B cell (primary cell): ENCODE data around the gene HS3ST5. TPM values are rescaled to one million over a fixed set of nuclear protein-coding genes. Genes with fewer than 3 reads are reported as not detected.
"Not testable (repeated sequence)": the region's sequence is repeated elsewhere in the genome, so short reads cannot be mapped to it uniquely, and the experiment has no call there.

Source experiments
- ATAC-seq: fragments of 200-7000 bp; cut with Tn5 transposase; one replicate; pipeline ENCODE4 v1.10.0; 2021; ENCODE audit warnings: low read depth, mild to moderate bottlenecking, moderate number of reproducible peaks, moderate library complexity
- CTCF ChIA-PET: fragments of 350-600 bp; sonication (Branson Sonifier 250); formaldehyde crosslinking; loops from one replicate; lab custom pipeline; 2021; ENCODE audit warnings: antibody characterized with exemption, inconsistent platforms; lab: Charles Lee
- POLR2A ChIA-PET: fragments of 350-600 bp; sonication (Branson Sonifier 250); formaldehyde crosslinking; loops from one replicate; lab custom pipeline; 2021; ENCODE audit warnings: antibody characterized with exemption; lab: Charles Lee
- DNase-seq: peaks from one replicate; pipeline ENCODE4 v3.0.0; 2013
- H2AFZ ChIP-seq: 2 replicates; pipeline ENCODE4 v1.6.1; 2012; ENCODE audit warnings: mild to moderate bottlenecking, low read depth, low read length; ENCODE audit not compliant: insufficient read depth, poor library complexity, severe bottlenecking
- H3K27ac ChIP-seq, 2 donors: 1 replicate in 1 of 2; 2 replicates in 1 of 2; pipeline ENCODE4 v1.5.1; 2012 to 2013; ENCODE audit warnings: low read length in 2 of 2, mild to moderate bottlenecking in 2 of 2, moderate library complexity in 1 of 2
- H3K27me3 ChIP-seq, 4 experiments: fragments of 200-600 bp in 1 of 4; sonication (generic) in 1 of 4; replicated peaks in 1 of 4; 1 replicate in 2 of 4; 2 replicates in 2 of 4; pipeline versions ENCODE4 v1.6.1 to v1.7.0; 2013 to 2016; ENCODE audit warnings: low read length in 3 of 4, mild to moderate bottlenecking in 2 of 4, mixed read lengths in 1 of 4, moderate library complexity in 1 of 4; ENCODE audit not compliant: insufficient read depth in 4 of 4, control insufficient read depth in 3 of 4; ENCODE audit errors: control extremely low read depth in 1 of 4
- H3K36me3 ChIP-seq, 2 experiments: replicated peaks in 1 of 2; 1 replicate in 1 of 2; 2 replicates in 1 of 2; pipeline versions ENCODE4 v1.6.1 to v1.7.1; 2013; ENCODE audit warnings: low read length in 1 of 2; ENCODE audit not compliant: insufficient read depth in 2 of 2, control insufficient read depth in 1 of 2; ENCODE audit errors: control extremely low read depth in 1 of 2, extremely low read depth in 1 of 2
- H3K4me1 ChIP-seq, 2 donors: fragments of 200-600 bp in 1 of 2; sonication (generic) in 1 of 2; 1 replicate in 1 of 2; 2 replicates in 1 of 2; pipeline versions ENCODE4 v1.5.1 to v1.6.1; 2013 to 2017; ENCODE audit warnings: low read length in 2 of 2; ENCODE audit not compliant: control insufficient read depth in 2 of 2, insufficient read depth in 2 of 2
- H3K4me2 ChIP-seq: replicated peaks from 2 replicates; pipeline ENCODE3; 2012; ENCODE audit warnings: mild to moderate bottlenecking, low read depth, low read length; ENCODE audit not compliant: poor library complexity, severe bottlenecking
- H3K4me3 ChIP-seq, 5 experiments: fragments of 200-600 bp in 1 of 5; sonication (generic) in 1 of 5; 1 replicate in 3 of 5; 2 replicates in 2 of 5; pipeline versions ENCODE4 v1.5.1 to v1.7.0; 2011 to 2016; ENCODE audit warnings: low read length in 4 of 5, mild to moderate bottlenecking in 4 of 5, low read depth in 2 of 5, control low read depth in 1 of 5, moderate library complexity in 1 of 5; ENCODE audit not compliant: insufficient read depth in 1 of 5; ENCODE audit errors: control extremely low read depth in 1 of 5, extremely low read depth in 1 of 5
- H3K79me2 ChIP-seq: fragments of 200-600 bp; sonication (generic); one replicate; pipeline ENCODE4 v1.6.0; 2016; ENCODE audit warnings: low read length; ENCODE audit not compliant: control insufficient read depth, insufficient read depth
- H3K9ac ChIP-seq: fragments of 200-600 bp; sonication (generic); 2 replicates; pipeline ENCODE4 v1.6.1; 2017; ENCODE audit warnings: mild to moderate bottlenecking, low read length, moderate library complexity
- H3K9me3 ChIP-seq, 3 donors: one replicate each; pipeline versions ENCODE4 v1.6.1 to v1.7.1; 2013; ENCODE audit warnings: low read length in 2 of 3; ENCODE audit not compliant: control insufficient read depth in 2 of 3, insufficient read depth in 1 of 3; ENCODE audit errors: control extremely low read depth in 1 of 3
- H4K20me1 ChIP-seq: 2 replicates; pipeline ENCODE4 v1.6.0; 2012; ENCODE audit warnings: mild to moderate bottlenecking, low read length; ENCODE audit not compliant: insufficient read depth, control insufficient read depth, poor library complexity, severe bottlenecking
- H3K27ac Mint-ChIP-seq: one replicate; pipeline ENCODE4 v1.8.0; 2021; ENCODE audit warnings: mixed read lengths
- H3K27me3 Mint-ChIP-seq: one replicate; pipeline ENCODE4 v1.8.0; 2021; ENCODE audit warnings: mixed read lengths
- H3K4me1 Mint-ChIP-seq: one replicate; pipeline ENCODE4 v1.8.0; 2021; ENCODE audit warnings: mixed read lengths
- H3K4me3 Mint-ChIP-seq: one replicate; pipeline ENCODE4 v1.8.0; 2021; ENCODE audit warnings: mixed read lengths
- H3K9me3 Mint-ChIP-seq: one replicate; pipeline ENCODE4 v1.8.0; 2022; ENCODE audit warnings: mixed read lengths; ENCODE audit not compliant: insufficient read depth
- CTCF ChIP-seq: fragments of 200-600 bp; IDR thresholded peaks from one replicate; pipeline ENCODE4 v1.8.0; 2022; ENCODE audit warnings: antibody characterized with exemption, mild to moderate bottlenecking
- EZH2 ChIP-seq: IDR thresholded peaks from 2 replicates; pipeline ENCODE4 v1.6.1; 2012; ENCODE audit warnings: borderline replicate concordance, low read depth, mild to moderate bottlenecking, moderate library complexity, low read length; ENCODE audit not compliant: insufficient read depth, poor library complexity, severe bottlenecking
- WGBS: methylation state at CpG from one replicate; pipeline ENCODE4 v1.1.5; 2013; ENCODE audit warnings: missing lambda C conversion rate; ENCODE audit not compliant: insufficient coverage; 5-methylcytosine and 5-hydroxymethylcytosine counted together
- intact Hi-C: fragments of 100-400 bp; cut with micrococcal nuclease; formaldehyde crosslinking; loops from one replicate; pipeline ENCODE4 v1.10.0; 2022
- polyA plus RNA-seq: library from polyadenylated mRNA; depleted of rRNA; stranded (reverse); fragments of >200 nt; gene quantifications from 2 replicates; pipeline ENCODE4 v1.2.3, GENCODE V29; 2012
- total RNA-seq, 2 donors: library from RNA; stranded (reverse); fragments of 120-200 nt in 1 of 2; gene quantifications; 1 replicate in 1 of 2; 2 replicates in 1 of 2; pipeline versions ENCODE4 v1.2.3 to v1.2.4, GENCODE V29; 2013 to 2022

Gene HS3ST5
- total and polyA plus RNA-seq, 2 donors (not counting 1 experiment from before 2014, with no cell fraction given) = not detected

GRCh38 chr6:114315831-114316595, 26.8 kb downstream of the HS3ST5 start:
- ChIA-PET CTCF (no interaction called here), POLR2A (no interaction called here)
- H3K4me1 Mint-ChIP-seq = no peaks in the 10 kb centered on the region
- no peaks in the 10 kb centered on the region for H4K20me1 ChIP-seq
- no peaks in the 10 kb centered on the region for H3K27me3 Mint-ChIP-seq
- no peaks in the 10 kb centered on the region for H3K79me2 ChIP-seq
- H3K27me3 ChIP-seq = no peaks in the 10 kb centered on the region
- no peaks in the 10 kb centered on the region for H3K36me3 ChIP-seq
- intact Hi-C loops = no loop called here
- TF ChIP-seq EZH2 (no peak), CTCF (no peak)
- no peak overlapping the region for H3K4me3 Mint-ChIP-seq
- no peak overlapping the region for H2AFZ ChIP-seq
- H3K4me3 ChIP-seq = no peak overlapping the region
- H3K9ac ChIP-seq = no peak overlapping the region
- no peak overlapping the region for H3K27ac ChIP-seq
- H3K9me3 ChIP-seq = no peaks in the 10 kb centered on the region
- no peak overlapping the region for H3K27ac Mint-ChIP-seq
- ATAC-seq (no peak), DNase-seq (no peak)
- no peaks in the 10 kb centered on the region for H3K4me1 ChIP-seq
- no CpG with 5 or more reads among the region's 5 CpGs for WGBS
- no peak overlapping the region for H3K4me2 ChIP-seq
- H3K9me3 Mint-ChIP-seq = no peaks in the 10 kb centered on the region

- H3K36me3 ChIP-seq, H2AFZ ChIP-seq, intact Hi-C loops, H3K9me3 Mint-ChIP-seq, H3K4me3 Mint-ChIP-seq, DNase-seq, POLR2A ChIA-PET, H3K27ac ChIP-seq, H3K4me3 ChIP-seq, H3K4me1 ChIP-seq, H3K4me2 ChIP-seq, H4K20me1 ChIP-seq, H3K27ac Mint-ChIP-seq, H3K9ac ChIP-seq, H3K4me1 Mint-ChIP-seq, H3K9me3 ChIP-seq, H3K27me3 Mint-ChIP-seq, ATAC-seq, H3K27me3 ChIP-seq, H3K79me2 ChIP-seq: not testable (repeated sequence)
- WGBS = 81% methylated on average over 4 of the region's 6 CpGs
- CTCF ChIA-PET = interaction anchor here (0.6 to 1.1 kb wide), 2 partner anchors 9 to 27 kb away, joined by 3 to 4 read pairs; no protein-coding TSS in a partner anchor
These were observed 29.0 kb downstream of the HS3ST5 start for GRCh38 chr6:114313816-114314215.
